WTC11 (cell line): ENCODE measurements around the gene GLG1. TPM values are rescaled to one million over a fixed set of nuclear protein-coding genes. Genes with fewer than 3 reads are reported as not detected.
A peak's percentile ranks its signal among the peaks of the same experiment; 100 is the strongest.
"Not testable (repeated sequence)": the region's sequence is repeated elsewhere in the genome, so short reads cannot be mapped to it uniquely, and the experiment has no call there.

Experiments used
- ATAC-seq: fragments of 200-7000 bp; cut with Tn5 transposase; 2 replicates; pipeline ENCODE4 v1.10.0; 2021; ENCODE audit warnings: mild to moderate bottlenecking, moderate library complexity
- CTCF ChIA-PET: fragments of 300-600 bp; sonication (Branson Sonifier 250); formaldehyde crosslinking; loops from one replicate; lab custom pipeline; 2021; ENCODE audit warnings: antibody characterized with exemption; lab: Charles Lee
- POLR2A ChIA-PET: fragments of 350-600 bp; sonication (Branson Sonifier 250); formaldehyde crosslinking; loops from one replicate; lab custom pipeline; 2021; ENCODE audit warnings: antibody characterized with exemption; lab: Charles Lee
- DNase-seq: peaks from one replicate; pipeline ENCODE4 v3.0.0; 2021; ENCODE audit warnings: low spot score
- H3K27ac Mint-ChIP-seq: 2 replicates; pipeline ENCODE4 v1.8.0; 2021; ENCODE audit warnings: mixed read lengths
- H3K27me3 Mint-ChIP-seq: 2 replicates; pipeline ENCODE4 v1.8.0; 2021; ENCODE audit warnings: low read depth, mild to moderate bottlenecking, moderate library complexity, mixed read lengths
- H3K36me3 Mint-ChIP-seq: 2 replicates; pipeline ENCODE4 v1.8.0; 2021; ENCODE audit warnings: mixed read lengths
- H3K4me1 Mint-ChIP-seq: 2 replicates; pipeline ENCODE4 v1.8.0; 2022; ENCODE audit warnings: mixed read lengths
- H3K4me3 Mint-ChIP-seq: 2 replicates; pipeline ENCODE4 v1.8.0; 2021; ENCODE audit warnings: mild to moderate bottlenecking, moderate library complexity, mixed read lengths
- H3K9me3 Mint-ChIP-seq: 2 replicates; pipeline ENCODE4 v1.8.0; 2021; ENCODE audit warnings: mixed read lengths
- CTCF ChIP-seq: fragments of 200-600 bp; IDR thresholded peaks from 2 replicates; pipeline ENCODE4 v1.8.0; 2022; ENCODE audit warnings: antibody characterized with exemption
- ZNF423 ChIP-seq: fragments of 250-450 bp; sonication (Bioruptor Pico); IDR thresholded peaks from 2 replicates; pipeline ENCODE4 v2.1.2; 2022; ENCODE audit warnings: mild to moderate bottlenecking, moderate library complexity
- ZNF425 ChIP-seq: fragments of 250-450 bp; sonication (Bioruptor Pico); conservative IDR thresholded peaks from 2 replicates; pipeline ENCODE4 v1.9.0; 2021; ENCODE audit warnings: mild to moderate bottlenecking
- total RNA-seq: library from RNA; stranded (reverse); gene quantifications from 3 replicates; pipeline ENCODE4 v1.2.3, GENCODE V29; 2021

The GLG1 gene
- total RNA-seq, 1 experiment from 2014 or later, result 156 TPM

- no peak for TF ChIP-seq ZNF425 (CRISPR knock-in tag)
Measured at GRCh38 chr16:74431516-74431915, 175.4 kb downstream of the GLG1 start (continued).

- peak; percentile 87 for ATAC-seq
- CTCF ChIA-PET, result interaction anchor here (1.2 kb wide), 1 partner anchor 125 kb away, joined by 3 read pairs; no protein-coding TSS in a partner anchor
- H3K36me3 Mint-ChIP-seq, POLR2A ChIA-PET, H3K27ac Mint-ChIP-seq, H3K9me3 Mint-ChIP-seq, H3K27me3 Mint-ChIP-seq, H3K4me3 Mint-ChIP-seq: not testable (repeated sequence)
- TF ChIP-seq CTCF (peak; percentile 82), ZNF423 (CRISPR knock-in tag) (peak; percentile 66; the same call in 1 of the 2 replicates)
- peak; percentile 51 for DNase-seq
- peaks cover 14% of the 10 kb centered on the region for H3K4me1 Mint-ChIP-seq
Measured at GRCh38 chr16:74430036-74430712, 176.7 kb downstream of the GLG1 start.

GRCh38 chr16:74428493-74428892 is 178.4 kb downstream of the GLG1 start:
- H3K27ac Mint-ChIP-seq, DNase-seq, H3K9me3 Mint-ChIP-seq, H3K36me3 Mint-ChIP-seq, POLR2A ChIA-PET, H3K27me3 Mint-ChIP-seq, ATAC-seq, H3K4me3 Mint-ChIP-seq, CTCF ChIA-PET: not testable (repeated sequence)
- peaks cover 14% of the 10 kb centered on the region for H3K4me1 Mint-ChIP-seq

GRCh38 chr16:74425751-74426150 is 181.2 kb downstream of the GLG1 start:
- H3K4me1 Mint-ChIP-seq, ATAC-seq, DNase-seq, H3K27ac Mint-ChIP-seq, H3K9me3 Mint-ChIP-seq, POLR2A ChIA-PET, H3K27me3 Mint-ChIP-seq, H3K4me3 Mint-ChIP-seq, H3K36me3 Mint-ChIP-seq, CTCF ChIA-PET: not testable (repeated sequence)

- DNase-seq, H3K4me3 Mint-ChIP-seq, ATAC-seq, H3K36me3 Mint-ChIP-seq, H3K27ac Mint-ChIP-seq, H3K27me3 Mint-ChIP-seq, CTCF ChIA-PET, H3K9me3 Mint-ChIP-seq, H3K4me1 Mint-ChIP-seq: not testable (repeated sequence)
- POLR2A ChIA-PET, result interaction anchor here (0.6 kb wide), 1 partner anchor 38 kb away, joined by 3 read pairs; no protein-coding TSS in a partner anchor
Measured at GRCh38 chr16:74423721-74424120, 183.2 kb downstream of the GLG1 start.

GRCh38 chr16:74422086-74422485 is 184.8 kb downstream of the GLG1 start:
- H3K27ac Mint-ChIP-seq, POLR2A ChIA-PET, H3K36me3 Mint-ChIP-seq, CTCF ChIA-PET, DNase-seq, H3K4me1 Mint-ChIP-seq, H3K9me3 Mint-ChIP-seq, ATAC-seq, H3K27me3 Mint-ChIP-seq, H3K4me3 Mint-ChIP-seq: not testable (repeated sequence)

GRCh38 chr16:74421482-74421785 is 185.5 kb downstream of the GLG1 start:
- CTCF ChIA-PET, ATAC-seq, H3K27ac Mint-ChIP-seq, H3K4me3 Mint-ChIP-seq, H3K4me1 Mint-ChIP-seq, H3K27me3 Mint-ChIP-seq, DNase-seq, H3K36me3 Mint-ChIP-seq, H3K9me3 Mint-ChIP-seq, POLR2A ChIA-PET: not testable (repeated sequence)

GRCh38 chr16:74420612-74421481 is 186.1 kb downstream of the GLG1 start, which contains the start of gene CLEC18B:
Gene CLEC18B (minus strand): TSS chr16:74421478. CDS start chr16:74421270, 208 bp downstream.
- ATAC-seq, H3K9me3 Mint-ChIP-seq, H3K36me3 Mint-ChIP-seq, H3K27me3 Mint-ChIP-seq, POLR2A ChIA-PET, H3K4me3 Mint-ChIP-seq, H3K27ac Mint-ChIP-seq, CTCF ChIA-PET, H3K4me1 Mint-ChIP-seq, DNase-seq: not testable (repeated sequence)

- H3K4me3 Mint-ChIP-seq, H3K27ac Mint-ChIP-seq, H3K4me1 Mint-ChIP-seq, DNase-seq, POLR2A ChIA-PET, H3K27me3 Mint-ChIP-seq, H3K9me3 Mint-ChIP-seq, CTCF ChIA-PET, H3K36me3 Mint-ChIP-seq: not testable (repeated sequence)
- peak; percentile 49 for ATAC-seq
Measured at GRCh38 chr16:74419811-74420210, 187.1 kb downstream of the GLG1 start.

GRCh38 chr16:74417897-74418296 is 189.0 kb downstream of the GLG1 start:
- ATAC-seq, H3K4me1 Mint-ChIP-seq, H3K27ac Mint-ChIP-seq, DNase-seq, H3K9me3 Mint-ChIP-seq, H3K27me3 Mint-ChIP-seq, CTCF ChIA-PET, H3K4me3 Mint-ChIP-seq, H3K36me3 Mint-ChIP-seq, POLR2A ChIA-PET: not testable (repeated sequence)
